Ovary (tissue), 3 donors: ENCODE data around the gene SYDE2.

ENCODE experiments used
- CTCF ChIP-seq, 3 donors: fragments of 450-650 bp in 2 of 3; fragments of 200-600 bp in 1 of 3; IDR thresholded peaks; one replicate each; pipeline versions ENCODE4 v1.5.1 to v1.8.0; 2016 to 2022; ENCODE audit warnings: antibody characterized with exemption in 3 of 3, mild to moderate bottlenecking in 1 of 3
- EP300 ChIP-seq: sonication (generic); formaldehyde crosslinking; IDR thresholded peaks from one replicate; pipeline ENCODE4 v1.6.1; 2017; ENCODE audit warnings: antibody characterized with exemption
- POLR2A ChIP-seq: fragments of 450-650 bp; IDR thresholded peaks from one replicate; pipeline ENCODE4 v1.6.1; 2017; ENCODE audit warnings: antibody characterized with exemption, mild to moderate bottlenecking, moderate library complexity
- donor health status: DM: no; HTN: no; CAD: no.

DNA sequence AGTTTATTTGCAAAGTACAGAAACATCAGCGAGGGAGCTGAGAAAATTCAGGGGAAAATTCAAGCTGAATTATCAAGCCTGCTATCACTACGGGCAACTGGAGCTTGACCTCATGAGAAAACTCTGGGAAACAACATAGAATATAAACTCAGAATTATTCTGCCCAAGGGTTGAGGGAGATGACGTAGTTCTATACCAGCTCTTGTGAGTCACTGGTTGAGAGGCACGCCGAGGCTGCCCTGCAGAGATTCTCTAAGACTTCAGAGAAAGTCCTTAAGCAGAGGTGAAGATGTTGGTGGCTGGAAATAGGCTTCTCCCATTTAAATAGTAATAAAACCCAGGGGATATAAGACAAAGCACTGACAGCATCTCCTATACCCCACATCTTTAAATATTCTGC, 12.3 kb downstream of the SYDE2 start:
- TF ChIP-seq CTCF (IDR thresholded peaks at IDR 0.05) (no peak), EP300 (no peak), POLR2A (no peak)
